Motor neuron (in vitro differentiated cells): Measurements from ENCODE around the gene RAD51B. TPM values are rescaled to one million over a fixed set of nuclear protein-coding genes. Genes with fewer than 3 reads are reported as not detected.

Source experiments
- ATAC-seq, 8 experiments: fragments of 200-7000 bp; cut with Tn5 transposase; replicated peaks in 6 of 8; 2 replicates each; pipeline ENCODE4 v1.8.0; 2021; ENCODE audit warnings: mild to moderate bottlenecking in 8 of 8, moderate library complexity in 8 of 8
- H3K27ac ChIP-seq, 2 donors: fragments of 250-450 bp; sonication (Bioruptor Pico); 2 replicates each; pipeline ENCODE4 v1.9.0; 2021; ENCODE audit warnings: antibody characterized with exemption in 2 of 2, mild to moderate bottlenecking in 2 of 2, moderate library complexity in 1 of 2
- H3K4me1 ChIP-seq, 2 donors: fragments of 250-450 bp; sonication (Bioruptor Pico); replicated peaks in 1 of 2; 2 replicates each; pipeline ENCODE4 v1.6.1; 2021; ENCODE audit warnings: antibody characterized with exemption in 2 of 2, mild to moderate bottlenecking in 2 of 2, moderate library complexity in 1 of 2
- H3K4me3 ChIP-seq, 5 donors: fragments of 250-450 bp; sonication (Bioruptor Pico); 2 replicates each; pipeline ENCODE4 v1.9.0; 2021; ENCODE audit warnings: antibody characterized with exemption in 5 of 5, mild to moderate bottlenecking in 5 of 5, moderate library complexity in 4 of 5
- WGBS, 10 experiments: fragments of 450-650 bp; shearing (Covaris generic); methylation state at CpG; one replicate each; pipeline ENCODE4 v1.0.0; 2022; 5-methylcytosine and 5-hydroxymethylcytosine counted together
- in situ Hi-C, 9 experiments: fragments of 400-800 bp; cut with MboI; loops; one replicate each; pipeline ENCODE4 v1.15.0; 2021; ENCODE audit warnings: low sequenced_read_pairs in 9 of 9, low pct_unique_long_range_greater_than_20kb in 2 of 9; ENCODE audit not compliant: unreplicated experiment in 9 of 9
- total RNA-seq, 8 experiments: library from RNA; unstranded; fragments of 300-600 nt; gene quantifications; 2 replicates each; pipeline versions ENCODE4 v1.2.3 to v1.2.4, GENCODE V29; 2022

The RAD51B gene
- total RNA-seq, 8 experiments from 2014 or later, result 5.4 to 37.7 (median 11.0) TPM

DNA sequence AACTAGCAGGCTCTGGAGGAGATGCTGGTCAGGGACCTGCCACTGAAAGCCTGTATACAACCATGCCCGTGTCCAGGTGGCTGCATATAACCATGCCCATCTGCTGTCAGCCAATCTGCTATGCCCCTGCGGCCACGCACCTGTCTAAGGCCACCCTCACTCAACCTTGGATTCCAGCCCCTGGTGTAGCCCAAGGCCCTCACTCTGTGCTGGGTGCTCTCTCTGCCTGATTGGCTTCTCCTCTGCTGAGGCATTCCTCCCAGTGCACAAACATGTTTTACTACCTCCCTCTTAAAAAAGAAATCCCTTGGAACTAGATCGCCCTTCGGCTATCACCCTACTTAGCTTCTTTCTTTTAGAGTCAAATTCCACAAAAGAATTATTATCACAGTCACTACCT lies 927.8 kb downstream of the RAD51B start:
- peaks cover 27 to 47% of the 10 kb centered on the region in 2 donors for H3K4me1 ChIP-seq
- no peak overlapping the region for H3K4me3 ChIP-seq
- in situ Hi-C loops, result no loop called here
- 83 to 100% (median 100%) methylated on average over 2 to 3 of the region's 5 CpGs; no CpG with 5 or more reads in 4 of the 10 experiments for WGBS, 10 experiments
- ATAC-seq, result no peak
- H3K27ac ChIP-seq, result no peak overlapping the region

DNA sequence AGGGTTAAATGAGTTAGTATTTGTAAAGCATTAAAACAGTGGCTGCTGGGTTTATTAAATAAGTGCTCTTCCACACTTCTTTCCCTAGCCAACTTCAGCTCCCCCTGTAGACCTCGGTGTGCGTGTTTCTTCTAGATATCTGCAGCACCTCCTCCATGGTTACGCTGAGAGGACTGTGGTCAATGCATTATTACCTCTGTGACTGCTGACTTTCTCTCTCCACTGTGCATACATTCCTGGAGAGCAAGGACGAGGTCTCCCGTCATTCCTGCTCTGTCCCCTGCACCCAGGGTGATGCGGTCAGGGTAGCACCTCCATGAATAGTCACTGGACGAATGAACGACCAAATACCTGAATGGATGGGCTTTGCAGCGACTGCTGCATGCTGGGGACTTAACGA lies 928.7 kb downstream of the RAD51B start:
- Histone ChIP-seq H3K4me1 (peaks cover 27 to 47% of the 10 kb centered on the region in 2 donors), H3K4me3 (no peak overlapping the region), H3K27ac (peak overlapping the region; percentile 73 to 96)
- peak in 1 of 8 experiments; percentile 18 for ATAC-seq
- in situ Hi-C loops, result no loop called here
- WGBS, 10 experiments, result 78 to 100% (median 87%) methylated on average over 1 to 9 of the region's 10 CpGs; no CpG with 5 or more reads in 3 of the 10 experiments

DNA sequence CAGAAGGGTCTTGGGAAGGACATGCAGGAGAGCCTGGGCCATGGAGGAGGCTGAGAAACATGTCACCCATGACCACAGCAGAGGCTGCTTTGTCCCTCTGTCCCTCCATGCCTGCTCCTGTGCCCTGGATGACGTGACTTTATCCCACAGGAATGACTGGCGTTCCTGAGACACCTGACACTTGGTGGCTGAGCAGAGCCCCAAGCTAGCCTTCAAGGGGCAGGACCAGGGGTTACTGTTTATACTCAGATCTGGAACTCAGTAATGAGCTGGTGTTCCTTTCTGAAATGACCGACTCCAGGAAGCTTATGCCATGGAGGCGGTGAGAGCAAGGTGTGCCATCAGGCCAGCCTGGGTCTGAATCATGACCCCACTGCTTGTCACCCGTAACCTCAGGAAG lies 929.1 kb downstream of the RAD51B start:
- no peak for ATAC-seq
- Histone ChIP-seq H3K27ac (peak overlapping the region; percentile 73 to 96), H3K4me1 (peaks cover 27 to 47% of the 10 kb centered on the region in 2 donors), H3K4me3 (no peak overlapping the region)
- WGBS, 10 experiments, result 86 to 100% (median 100%) methylated on average over 1 to 4 of the region's 5 CpGs; no CpG with 5 or more reads in 4 of the 10 experiments
- in situ Hi-C loops, result no loop called here

DNA sequence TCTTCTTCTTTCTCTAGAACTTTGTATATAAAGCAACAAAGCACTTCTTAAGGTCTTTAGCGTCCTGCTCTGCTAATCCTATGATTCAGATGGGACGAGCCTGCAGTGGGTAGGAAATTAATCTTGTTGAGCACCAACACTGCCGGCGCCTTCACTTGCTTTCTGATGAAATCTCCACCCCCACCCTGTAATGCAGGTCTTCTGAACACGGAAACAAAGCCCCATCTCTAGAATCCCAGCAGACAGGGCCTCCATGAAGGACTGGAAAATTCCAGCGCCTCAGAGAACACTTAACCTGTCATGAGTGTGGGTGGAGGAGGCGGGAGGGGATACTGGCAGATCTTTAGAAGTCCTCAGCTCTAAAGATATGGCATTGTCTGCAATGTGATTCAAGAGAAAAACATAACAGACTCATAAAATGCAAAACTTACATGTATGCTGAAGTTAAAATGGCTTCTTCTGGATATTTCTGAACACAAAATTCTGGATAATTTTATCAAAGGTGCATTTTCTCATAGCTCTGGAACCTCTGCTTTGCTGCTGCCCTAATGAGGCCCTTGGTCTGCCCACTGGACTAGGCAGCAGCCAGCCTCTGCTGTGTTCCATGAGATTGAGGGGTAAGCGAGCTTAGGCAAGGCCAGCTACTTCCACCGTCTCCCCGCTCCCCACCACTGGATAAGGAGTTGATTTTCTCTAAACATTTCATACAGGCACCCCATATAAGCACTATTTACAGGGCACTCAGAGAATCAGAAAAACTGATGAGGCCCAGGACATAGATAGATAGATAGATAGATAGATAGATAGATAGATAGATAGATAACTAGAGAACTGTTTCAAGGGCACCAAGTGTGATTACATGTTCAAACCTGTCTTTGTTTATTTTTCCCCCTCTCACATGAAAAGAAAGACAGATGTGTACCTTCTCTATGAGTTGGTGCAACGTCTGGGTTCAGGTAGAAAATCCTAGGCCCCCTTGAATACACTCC lies 930.2 kb downstream of the RAD51B start:
- WGBS, 10 experiments, result 0 to 90% (median 51%) methylated on average over 1 to 9 of the region's 11 CpGs; no CpG with 5 or more reads in 2 of the 10 experiments
- H3K4me3 ChIP-seq, result no peak overlapping the region
- in situ Hi-C loops, result no loop called here
- peaks cover 27 to 38% of the 10 kb centered on the region in 2 donors for H3K4me1 ChIP-seq
- peak overlapping the region; percentile 73 to 96 for H3K27ac ChIP-seq
- ATAC-seq, result peak in 5 of 8 experiments; percentile 89 to 98 (median 94)

DNA sequence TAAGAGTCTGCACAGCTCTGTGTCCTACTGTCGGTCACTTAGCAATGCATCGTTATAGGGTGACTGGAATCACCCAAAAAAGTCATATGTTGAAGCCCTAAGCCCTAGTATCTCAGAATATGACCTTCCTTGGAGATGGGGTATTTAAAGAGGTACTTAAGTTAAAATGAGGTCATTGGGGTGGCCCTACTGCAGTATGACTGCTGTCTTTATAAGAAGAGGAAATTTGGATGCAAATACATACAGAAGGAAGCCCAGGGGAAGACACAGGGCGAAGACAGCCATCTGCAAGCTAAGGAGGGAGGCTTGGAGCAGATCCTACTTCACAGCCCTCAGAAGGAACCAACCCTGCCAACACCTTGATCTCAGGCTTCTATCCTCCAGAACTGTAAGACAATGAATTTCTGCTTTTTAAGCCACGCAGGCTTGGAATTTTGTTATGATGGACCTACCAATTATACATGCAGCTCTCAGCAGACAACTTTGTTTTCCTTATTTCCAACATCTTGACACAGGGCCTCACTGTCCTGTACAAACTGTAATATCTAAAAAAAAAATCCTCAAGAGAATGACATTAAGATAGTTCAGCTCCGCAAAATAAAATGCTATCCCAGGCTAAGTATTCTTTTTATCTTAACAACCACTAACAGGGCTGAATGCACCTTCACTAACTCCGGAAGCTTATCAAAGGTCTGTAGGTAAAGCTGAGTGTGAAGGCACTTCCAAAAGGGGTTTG lies 932.9 kb downstream of the RAD51B start:
- no peak for ATAC-seq
- WGBS, 10 experiments, result 70 to 100% (median 96%) methylated on average over 1 to 6 of the region's 6 CpGs; no CpG with 5 or more reads in 2 of the 10 experiments
- H3K4me3 ChIP-seq, result no peak overlapping the region
- peaks cover 42 to 48% of the 10 kb centered on the region in 2 donors for H3K4me1 ChIP-seq
- H3K27ac ChIP-seq, result no peak overlapping the region
- in situ Hi-C loops, result no loop called here

DNA sequence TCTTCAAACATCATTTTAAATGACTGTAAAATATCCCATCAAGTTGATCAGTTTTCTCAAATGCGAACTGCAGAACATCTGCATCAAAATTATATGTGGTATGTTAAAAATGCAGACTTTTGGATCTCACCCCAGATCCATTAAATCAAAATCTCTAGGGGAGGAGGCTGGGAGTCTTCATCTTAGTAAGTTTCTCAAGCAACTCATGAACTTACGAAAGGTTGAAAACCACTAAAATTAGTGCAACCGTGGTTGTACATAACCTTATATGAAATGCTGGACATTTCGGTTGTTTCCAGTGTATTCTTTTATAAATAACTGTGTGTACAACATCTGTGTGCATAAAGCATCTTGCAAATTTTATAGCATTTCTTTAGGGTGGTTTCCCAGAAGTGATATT lies 934.1 kb downstream of the RAD51B start:
- in situ Hi-C loops, result no loop called here
- Histone ChIP-seq H3K4me3 (no peak overlapping the region), H3K4me1 (peaks cover 45 to 48% of the 10 kb centered on the region in 2 donors), H3K27ac (no peak overlapping the region)
- peak in 1 of 8 experiments; percentile 26 for ATAC-seq
- 0 to 100% (median 84%) methylated on average over 1 to 4 of the region's 4 CpGs for WGBS, 10 experiments

DNA sequence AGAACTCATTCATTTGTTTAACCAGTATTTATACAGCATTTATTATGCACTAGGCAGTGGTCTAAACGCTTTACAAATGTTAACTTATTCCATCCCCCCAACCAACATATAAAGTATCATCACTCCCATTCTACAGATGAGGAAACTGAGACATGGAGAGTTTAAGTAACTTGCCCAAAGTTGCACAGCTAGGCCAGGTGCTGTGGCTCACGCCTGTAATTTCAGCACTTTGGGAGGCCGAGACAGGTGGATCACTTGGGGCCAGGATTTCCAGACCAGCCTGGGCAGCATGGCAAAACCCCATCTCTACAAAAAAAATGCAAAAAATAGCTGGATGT lies 935.4 kb downstream of the RAD51B start:
- Histone ChIP-seq H3K27ac (no peak overlapping the region), H3K4me3 (no peak overlapping the region), H3K4me1 (peaks cover 38 to 42% of the 10 kb centered on the region in 2 donors)
- ATAC-seq, result no peak
- in situ Hi-C loops, result no loop called here
- WGBS, 10 experiments, result 67 to 100% (median 100%) methylated on average over 1 to 3 of the region's 3 CpGs; no CpG with 5 or more reads in 3 of the 10 experiments

DNA sequence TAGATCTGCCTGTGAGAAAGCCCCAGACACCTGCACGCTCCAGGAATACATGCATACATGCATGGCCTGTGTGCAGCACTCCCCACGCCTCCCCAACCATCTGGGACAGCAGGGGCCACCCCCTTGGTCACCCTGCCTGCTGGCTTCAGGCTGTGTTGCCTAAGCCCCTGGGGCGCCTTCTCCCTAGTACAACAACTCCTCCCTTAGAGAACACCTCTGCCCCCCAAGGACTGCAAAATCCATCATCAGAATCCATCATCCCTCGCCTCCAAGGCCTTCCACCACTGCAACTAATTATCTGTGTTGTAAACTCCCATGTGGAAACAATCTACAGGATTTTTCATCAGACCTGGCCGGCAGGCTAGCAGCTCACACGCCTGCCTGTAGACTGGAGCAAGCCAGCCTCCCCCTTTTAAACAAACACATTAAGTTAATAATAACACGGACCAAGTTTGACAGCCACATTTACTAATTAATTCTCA lies 936.5 kb downstream of the RAD51B start:
- peak; percentile 46 to 90 (median 86) for ATAC-seq
- Histone ChIP-seq H3K27ac (peak overlapping the region; percentile 62 to 64), H3K4me3 (no peak overlapping the region), H3K4me1 (peaks cover 34% of the 10 kb centered on the region in 2 donors)
- 0 to 53% (median 35%) methylated on average over 1 to 4 of the region's 7 CpGs; no CpG with 5 or more reads in 6 of the 10 experiments for WGBS, 10 experiments
- in situ Hi-C loops, result no loop called here

DNA sequence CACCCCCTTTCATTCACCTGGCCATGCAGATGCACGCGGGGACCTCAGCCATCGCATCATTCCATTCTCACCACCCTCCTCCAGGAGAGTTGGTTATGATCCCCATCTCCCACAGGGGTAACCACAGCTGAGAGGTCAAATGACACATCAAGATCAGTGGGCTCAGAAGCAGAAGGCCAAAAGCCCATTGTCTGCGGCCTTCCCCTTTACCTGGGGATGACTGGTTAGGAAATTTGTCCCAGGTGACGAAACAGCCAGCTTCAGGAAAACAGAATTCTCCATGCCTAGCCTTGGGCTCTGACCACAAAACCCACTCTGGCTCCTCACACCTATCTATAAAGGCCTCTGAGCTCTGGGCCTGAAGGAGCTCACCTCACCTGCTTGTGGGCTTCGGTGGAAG lies 937.2 kb downstream of the RAD51B start:
- no peak for ATAC-seq
- H3K4me1 ChIP-seq, result peaks cover 34% of the 10 kb centered on the region in 2 donors
- in situ Hi-C loops, result no loop called here
- H3K4me3 ChIP-seq, result no peak overlapping the region
- peak overlapping the region; percentile 40 to 64 for H3K27ac ChIP-seq
- WGBS, 10 experiments, result 86 to 100% (median 100%) methylated on average over 1 to 4 of the region's 6 CpGs; no CpG with 5 or more reads in 2 of the 10 experiments

DNA sequence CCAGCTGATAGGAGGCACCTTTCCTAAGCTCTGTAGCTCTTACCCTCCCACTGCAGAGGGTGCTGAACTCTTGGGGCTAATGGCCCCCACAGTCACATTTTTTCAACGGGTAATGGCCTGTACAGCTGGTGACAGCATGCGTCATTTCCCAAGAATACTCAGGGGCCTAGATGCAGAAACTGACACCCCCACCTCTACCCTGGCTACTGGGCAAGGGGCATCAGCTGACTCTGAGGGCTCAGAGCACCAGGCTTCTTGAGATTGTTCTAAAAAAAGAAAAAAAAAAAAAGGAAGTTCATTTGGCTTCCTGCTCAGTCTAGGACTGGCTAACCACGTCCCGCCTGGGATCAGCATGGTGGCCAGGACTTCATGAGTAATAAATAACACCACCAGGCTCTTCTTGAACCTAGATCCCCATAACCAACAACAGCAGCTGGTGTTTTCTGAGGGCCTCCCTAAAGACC lies 938.1 kb downstream of the RAD51B start:
- in situ Hi-C loops, result no loop called here
- Histone ChIP-seq H3K27ac (no peak overlapping the region), H3K4me1 (peaks cover 40 to 41% of the 10 kb centered on the region in 2 donors), H3K4me3 (no peak overlapping the region)
- ATAC-seq, result peak in 6 of 8 experiments; percentile 25 to 61 (median 50)
- 0 to 100% (median 75%) methylated on average over 1 to 4 of the region's 4 CpGs; no CpG with 5 or more reads in 3 of the 10 experiments for WGBS, 10 experiments

DNA sequence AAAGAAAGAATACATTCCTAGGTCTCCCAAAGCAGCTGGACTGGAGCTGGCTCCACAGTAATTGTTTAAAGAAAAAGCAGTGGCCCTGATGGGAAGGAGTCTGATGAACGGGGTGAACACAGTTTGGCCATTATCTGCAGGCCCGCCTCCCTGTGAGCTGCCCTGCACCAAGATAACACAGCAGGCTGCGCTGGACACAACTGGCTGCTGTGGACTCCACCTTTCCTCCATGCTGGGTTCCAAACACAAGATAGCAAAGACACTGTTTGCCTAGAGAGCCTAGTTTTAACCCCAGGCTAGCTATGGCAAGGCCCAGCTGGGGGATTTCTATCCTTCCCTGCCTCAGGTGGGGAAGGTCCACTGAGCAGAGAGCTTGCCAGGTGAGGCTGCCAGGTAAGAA lies 938.7 kb downstream of the RAD51B start:
- H3K4me1 ChIP-seq, result peaks cover 46 to 47% of the 10 kb centered on the region in 2 donors
- no peak overlapping the region for H3K27ac ChIP-seq
- WGBS, 10 experiments, result 80 to 100% (median 82%) methylated on average over 1 to 2 of the region's 3 CpGs; no CpG with 5 or more reads in 6 of the 10 experiments
- no peak overlapping the region for H3K4me3 ChIP-seq
- in situ Hi-C loops, result no loop called here
- no peak for ATAC-seq

DNA sequence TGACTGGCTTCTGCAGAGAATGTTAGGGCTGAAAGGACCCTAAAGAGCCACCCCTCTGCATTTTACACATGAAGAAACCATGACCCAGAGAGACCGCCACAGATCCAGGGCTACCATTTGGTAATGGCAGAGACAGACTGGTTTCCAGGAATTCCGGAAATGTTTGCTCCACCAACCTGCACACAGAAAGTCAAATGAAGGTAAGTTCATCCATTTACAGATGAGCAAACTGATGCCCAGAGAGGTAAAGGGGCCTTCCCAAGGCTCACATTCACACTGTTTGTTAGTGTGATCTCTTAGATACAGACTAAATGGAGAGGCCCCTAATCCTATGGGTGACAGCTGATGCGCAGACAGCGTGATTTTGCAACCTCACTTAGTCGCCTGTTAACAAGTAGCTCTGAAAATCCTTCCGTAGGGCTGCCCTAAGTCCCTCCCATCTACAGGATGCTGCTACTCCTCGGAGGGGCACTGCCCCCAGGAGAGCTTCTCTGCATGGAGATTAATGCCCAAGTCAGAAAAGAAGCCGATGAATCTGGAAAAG lies 939.5 kb downstream of the RAD51B start:
- Histone ChIP-seq H3K4me1 (peaks cover 50 to 52% of the 10 kb centered on the region in 2 donors), H3K27ac (no peak overlapping the region), H3K4me3 (no peak overlapping the region)
- in situ Hi-C loops, result no loop called here
- WGBS, 10 experiments, result 64 to 100% (median 87%) methylated on average over 1 to 6 of the region's 8 CpGs; no CpG with 5 or more reads in 2 of the 10 experiments
- ATAC-seq, result no peak
